ENCODE data around the gene TBC1D2B. TPM values are rescaled to one million over a fixed set of nuclear protein-coding genes. Genes with fewer than 3 reads are reported as not detected.

TBC1D2B gene
- total and polyA plus RNA-seq, 2 of the 4 experiments (the other 2 are of a cell fraction), result 17.7 to 28.3 TPM

- ATAC-seq (ENCODE audit: low read depth), result peak; percentile 81
- no peak for TF ChIP-seq RFX5 (IDR thresholded peaks at IDR 0.05; ENCODE audit: low read depth, low read length)
- no peak for TF ChIP-seq RAD21 (IDR thresholded peaks at IDR 0.05; ENCODE audit: low read length)
- no peak for TF ChIP-seq NFE2L2 (IDR thresholded peaks at IDR 0.05; ENCODE audit: low read depth, low read length)
- TF ChIP-seq USF2 (IDR thresholded peaks at IDR 0.05; ENCODE audit: low read depth, low read length), result no peak
- TF ChIP-seq CHD1 (IDR thresholded peaks at IDR 0.05; ENCODE audit: low read depth, low read length), result no peak
- no peak for TF ChIP-seq CTCF (conservative IDR thresholded peaks at IDR 0.05; ENCODE audit: low read depth, low read length)
- TF ChIP-seq SMC3 (IDR thresholded peaks at IDR 0.05; ENCODE audit: low read depth, low read length), result no peak
- TF ChIP-seq POLR2A (IDR thresholded peaks at IDR 0.05; ENCODE audit: low read depth, low read length), result no peak
- no peak for TF ChIP-seq ELK1 (IDR thresholded peaks at IDR 0.05; ENCODE audit: borderline replicate concordance, low read depth, low read length)
- TF ChIP-seq MXI1 (IDR thresholded peaks at IDR 0.05; ENCODE audit: borderline replicate concordance, low read depth, low read length), result no peak
- TF ChIP-seq BHLHE40 (IDR thresholded peaks at IDR 0.05; ENCODE audit: low read depth, low read length), result no peak
- no peak for TF ChIP-seq CEBPB (IDR thresholded peaks at IDR 0.05; ENCODE audit: low read depth, low read length)
- TF ChIP-seq MAFK (IDR thresholded peaks at IDR 0.05; ENCODE audit: low read depth, low read length), result no peak
- TF ChIP-seq MAZ (IDR thresholded peaks at IDR 0.05; ENCODE audit: borderline replicate concordance, low read depth, low read length), result no peak
- no peak for TF ChIP-seq FOS (IDR thresholded peaks at IDR 0.05; ENCODE audit: low read depth, low read length)
These were observed 53.5 kb downstream of the TBC1D2B start for GRCh38 chr15:78023865-78024518.

More at GRCh38 chr15:78023865-78024518, 53.5 kb downstream of the TBC1D2B start:
- Histone ChIP-seq H3K9me3 (ENCODE audit: control insufficient read depth, insufficient read depth, low read length) (no peaks in the 10 kb centered on the region), H2AK9ac (replicated peaks; ENCODE audit: low read depth, low read length, poor library complexity) (no peak overlapping the region), H3K23ac (ENCODE audit: low read depth, low read length) (no peak overlapping the region), H3K4me3 (ENCODE audit: insufficient read depth, low read depth, low read length) (no peak overlapping the region), H2AFZ (replicated peaks; ENCODE audit: low read length, poor library complexity) (peak overlapping the region; percentile 9), H2BK120ac (ENCODE audit: low read depth, low read length) (no peak overlapping the region), H2BK20ac (ENCODE audit: low read depth, low read length) (no peak overlapping the region), H3K56ac (ENCODE audit: extremely low read depth, insufficient read depth, low read length) (no peak overlapping the region), H3K9ac (ENCODE audit: low read depth, low read length) (no peak overlapping the region), H4K8ac (ENCODE audit: low read depth in 2 of 2, low read length in 2 of 2) (peak overlapping the region in 1 of 2 experiments; percentile 21; a peak in 1 of 4 replicates), H3K4me1 (ENCODE audit: control insufficient read depth, insufficient read depth, low read length) (peaks cover 9% of the 10 kb centered on the region), H2BK15ac (ENCODE audit: low read depth, low read length) (no peak overlapping the region), H2BK5ac (ENCODE audit: low read depth, low read length, poor library complexity, severe bottlenecking) (no peak overlapping the region), H4K91ac (ENCODE audit: insufficient read depth, low read depth, low read length) (no peak overlapping the region), H3K9me1 (ENCODE audit: insufficient read depth, low read length) (peaks cover 19% of the 10 kb centered on the region; the same call in 1 of the 2 replicates), H3K27me3 (ENCODE audit: control insufficient read depth, insufficient read depth, low read length) (no peaks in the 10 kb centered on the region), H3K79me1 (ENCODE audit: low read depth in 1 of 2, low read length in 2 of 2) (peaks cover 18 to 38% of the 10 kb centered on the region in 2 experiments), H3K36me3 (ENCODE audit: control insufficient read depth, insufficient read depth, low read length) (peaks cover 55% of the 10 kb centered on the region), H3K4me2 (ENCODE audit: low read depth, low read length) (no peak overlapping the region), H4K5ac (ENCODE audit: low read depth, low read length) (no peak overlapping the region), H3K18ac (ENCODE audit: low read depth, low read length) (no peak overlapping the region), H3K27ac (ENCODE audit: insufficient read depth, low read length) (peak overlapping the region; percentile 48; the same call in 1 of the 2 replicates), H3K4ac (ENCODE audit: low read depth, low read length) (no peak overlapping the region), H4K20me1 (ENCODE audit: insufficient read depth, low read length) (peaks cover 5% of the 10 kb centered on the region; the same call in 1 of the 2 replicates), H3K14ac (replicated peaks; ENCODE audit: low read depth, low read length) (no peak overlapping the region), H2AK5ac (ENCODE audit: low read depth, low read length) (no peak overlapping the region)
- dilution Hi-C loops (cut with HindIII; ENCODE audit: low sequenced_read_pairs, unreplicated experiment), result no loop called here
- no TSS peak for BruUV-seq (replicated peaks)
- POLR2A ChIA-PET (ENCODE audit: unreplicated experiment), result no interaction called here
- CTCF ChIA-PET, result interaction anchor here (0.7 to 1.0 kb wide), 3 partner anchors 18 to 36 kb away, joined by 3 read pairs; no protein-coding TSS in a partner anchor
- intact Hi-C loops (cut with micrococcal nuclease), result loop anchor here (2.0 kb wide), 1 partner anchor 39 kb away; no protein-coding TSS in a partner anchor
- in situ Hi-C loops (cut with MboI; ENCODE audit: low sequenced_read_pairs), result no loop called here
- DNase-seq, result peak; percentile 57
- 60% methylated on average over 1 of the region's 17 CpGs; no CpG with 5 or more reads in 1 of the 2 experiments for WGBS, 2 experiments (ENCODE audit: extremely low coverage in 2 of 2, insufficient read length in 1 of 2)

All from IMR-90 (cell line).